PFSK-1 (cell line): ENCODE results near the gene C1QL4.

Experiments used
- FOXP2 ChIP-seq: optimal IDR thresholded peaks from 2 replicates; pipeline ENCODE3; 2011; ENCODE audit warnings: borderline replicate concordance, control low read depth, inconsistent platforms; ENCODE audit not compliant: insufficient read depth; ENCODE audit errors: extremely low read length, extremely low read depth
- SIN3A ChIP-seq: IDR thresholded peaks from 2 replicates; pipeline ENCODE4 v1.6.1; 2012; ENCODE audit warnings: mild to moderate bottlenecking, low read length, moderate library complexity, borderline replicate concordance; ENCODE audit not compliant: insufficient read depth
- TAF1 ChIP-seq: IDR thresholded peaks from 2 replicates; pipeline ENCODE4 v1.6.1; 2012; ENCODE audit warnings: low read length, control low read depth, borderline replicate concordance; ENCODE audit not compliant: insufficient read depth

DNA sequence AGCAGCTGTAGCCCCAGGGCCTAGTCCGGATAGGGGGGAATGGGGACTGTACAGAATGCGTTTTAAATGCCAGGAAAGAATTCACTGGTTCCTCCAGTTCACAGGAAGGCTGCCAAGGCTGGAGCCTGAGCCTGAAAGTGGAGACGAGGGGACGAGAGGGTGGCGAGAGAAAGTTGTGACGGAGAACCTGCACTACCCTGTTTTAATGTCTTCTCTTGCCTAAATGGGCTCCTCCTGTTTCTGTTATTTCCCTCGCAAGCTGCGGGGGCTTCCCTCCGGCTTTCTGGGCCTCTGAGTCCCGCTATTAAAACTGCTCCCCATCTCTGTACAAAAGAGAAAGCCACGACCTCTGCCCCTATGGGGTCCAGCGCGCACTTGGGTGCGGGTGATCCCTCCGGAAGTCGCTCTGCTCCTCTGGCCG, 4.5 kb downstream of the C1QL4 start:
- no peak for TF ChIP-seq SIN3A
- no peak for TF ChIP-seq FOXP2
- no peak for TF ChIP-seq TAF1
